NCI-H748 (cell line): Measurements from ENCODE around the gene STXBP5.
A peak's percentile ranks its signal among the peaks of the same experiment; 100 is the strongest.
"Not testable (repeated sequence)": the region's sequence is repeated elsewhere in the genome, so short reads cannot be mapped to it uniquely, and the experiment has no call there.

Experiments used
- DNase-seq: peaks from one replicate; lab custom pipeline; 2025; ENCODE audit not compliant: unreplicated experiment; lab: John Stamatoyannopoulos, UW

STXBP5 gene

DNA sequence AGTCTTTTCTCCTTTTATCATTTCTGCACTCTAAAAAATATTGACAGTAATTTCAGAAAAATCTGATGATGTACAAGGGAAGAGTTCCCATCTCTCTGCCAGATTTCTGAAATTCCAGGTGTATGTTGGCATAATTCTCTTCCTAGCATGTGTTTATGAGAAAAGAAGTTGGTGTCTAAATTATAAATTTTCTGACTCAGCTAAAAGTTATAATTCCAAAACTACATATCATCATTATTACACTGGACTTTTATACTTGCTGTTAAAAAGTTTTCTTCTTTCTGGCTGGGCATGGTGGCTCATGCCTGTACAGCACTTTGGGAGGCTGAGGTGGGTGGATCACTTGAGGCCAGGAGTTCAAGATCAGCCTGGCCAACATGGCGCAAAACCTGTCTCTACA, 168.6 kb downstream of the STXBP5 start:
- no peak for DNase-seq

DNA sequence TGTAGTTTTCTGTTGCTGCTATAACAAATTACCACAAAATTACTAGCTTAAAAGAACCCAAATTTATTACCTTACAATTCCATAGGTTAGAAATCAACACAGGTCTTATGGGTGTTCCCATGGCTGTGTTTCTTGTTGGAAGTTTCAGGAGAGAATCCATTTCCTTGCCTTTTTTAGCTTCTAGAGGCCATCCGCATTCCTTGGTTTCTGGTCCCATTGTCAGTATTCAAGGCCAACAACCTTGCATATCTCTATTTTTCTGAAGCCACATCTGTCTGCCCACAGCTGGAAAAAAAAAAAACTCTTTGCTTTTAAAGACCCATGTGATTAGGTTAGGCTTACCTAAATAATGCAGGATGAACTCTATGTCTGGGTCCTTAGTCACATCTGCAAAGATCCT, 174.6 kb downstream of the STXBP5 start:
- no peak for DNase-seq

DNA sequence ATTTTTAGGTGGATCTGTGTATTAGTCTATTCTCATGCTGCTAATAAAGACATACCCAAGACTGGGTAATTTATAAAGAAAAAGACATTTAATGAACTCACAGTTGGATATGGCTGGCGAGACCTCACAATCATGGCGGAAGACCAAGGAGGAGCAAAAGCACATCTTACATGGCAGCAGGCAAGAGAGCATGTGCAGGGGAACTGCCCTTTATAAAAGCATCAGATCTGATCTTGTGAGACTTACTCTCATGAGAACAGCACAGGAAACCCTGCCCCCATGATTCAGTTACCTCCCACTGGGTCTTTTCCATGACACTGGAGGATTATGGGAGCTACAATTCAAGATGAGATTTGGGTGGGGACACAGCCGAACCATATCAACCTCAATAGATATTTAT, 176.6 kb downstream of the STXBP5 start:
- DNase-seq: not testable (repeated sequence)

- no peak for DNase-seq
Measured at GRCh38 chr6:147381712-147382111, 177.5 kb downstream of the STXBP5 start.

DNA sequence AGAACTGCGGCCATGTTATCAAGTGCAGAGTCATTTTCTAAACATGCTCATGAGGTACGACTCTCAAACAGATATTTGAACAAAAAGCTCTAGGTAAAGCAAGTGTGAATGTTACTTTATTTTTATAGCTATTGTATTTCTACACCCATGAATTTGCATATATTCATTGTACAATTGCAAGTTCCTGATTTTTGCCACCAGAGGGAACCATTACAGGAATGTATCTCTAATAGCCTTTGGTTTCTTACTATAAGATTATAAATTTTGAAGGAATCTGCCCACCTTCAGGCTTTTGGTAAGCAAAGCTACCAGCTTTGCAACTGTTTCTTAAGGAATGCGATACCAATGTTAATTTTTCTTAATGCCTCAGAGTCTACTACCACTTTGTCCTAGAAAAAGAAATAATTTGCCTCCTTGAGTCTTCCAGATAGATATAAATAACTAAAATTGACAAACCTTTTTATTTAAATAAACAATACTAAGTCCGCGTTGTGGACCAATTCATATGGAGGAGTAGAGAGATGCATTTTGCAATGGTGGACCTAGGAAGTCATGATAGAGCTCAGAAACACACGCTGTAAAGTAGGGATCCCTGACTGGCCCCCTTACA, 178.8 kb downstream of the STXBP5 start:
- DNase-seq: no peak

DNA sequence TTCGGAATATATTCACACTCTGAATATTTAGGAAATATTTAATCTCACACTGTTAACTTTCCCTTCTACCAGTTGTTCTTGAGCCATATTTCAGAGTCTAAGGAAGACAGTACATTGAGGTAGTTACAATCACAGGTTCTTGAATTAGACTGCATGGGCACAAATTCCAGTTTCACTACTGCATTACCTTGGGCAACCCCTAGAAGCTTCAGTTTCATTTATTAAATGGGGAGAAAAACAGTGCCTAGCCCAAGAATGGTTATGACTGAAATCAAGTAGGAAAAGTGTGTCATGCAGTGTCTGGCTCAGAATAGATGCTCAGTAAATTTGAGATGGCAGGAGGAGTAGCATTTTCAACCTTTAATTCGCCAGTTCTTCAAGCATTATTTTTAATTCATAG, 179.8 kb downstream of the STXBP5 start:
- no peak for DNase-seq

GRCh38 chr6:147384737-147385710, 180.8 kb downstream of the STXBP5 start:
- no peak for DNase-seq

DNA sequence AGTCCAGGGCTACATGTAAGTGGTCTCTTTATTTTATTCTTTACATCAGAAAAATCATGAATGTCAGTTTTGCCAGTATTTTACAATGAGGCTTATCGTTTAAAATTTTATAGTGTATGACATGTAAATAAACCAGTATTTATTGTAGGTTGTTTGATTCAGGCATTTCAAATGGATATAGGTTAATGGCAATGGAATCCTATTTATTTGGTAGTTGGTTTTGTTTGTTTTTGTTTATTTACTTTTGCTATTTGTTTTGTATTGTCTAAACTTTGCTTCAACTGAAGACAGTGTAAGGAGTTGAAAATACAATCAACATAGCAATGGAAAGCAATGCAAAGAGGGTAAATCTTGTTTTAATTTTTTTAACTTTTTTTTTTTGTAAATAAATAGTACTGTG, 185.2 kb downstream of the STXBP5 start:
- no peak for DNase-seq

- peak; percentile 37 for DNase-seq
Measured at GRCh38 chr6:147390909-147391536, 186.8 kb downstream of the STXBP5 start.

GRCh38 chr6:147392917-147393625, 188.9 kb downstream of the STXBP5 start:
- no peak for DNase-seq

GRCh38 chr6:147395158-147395557, 190.9 kb downstream of the STXBP5 start:
- no peak for DNase-seq

GRCh38 chr6:147397306-147397705, 193.1 kb downstream of the STXBP5 start:
- no peak for DNase-seq

DNA sequence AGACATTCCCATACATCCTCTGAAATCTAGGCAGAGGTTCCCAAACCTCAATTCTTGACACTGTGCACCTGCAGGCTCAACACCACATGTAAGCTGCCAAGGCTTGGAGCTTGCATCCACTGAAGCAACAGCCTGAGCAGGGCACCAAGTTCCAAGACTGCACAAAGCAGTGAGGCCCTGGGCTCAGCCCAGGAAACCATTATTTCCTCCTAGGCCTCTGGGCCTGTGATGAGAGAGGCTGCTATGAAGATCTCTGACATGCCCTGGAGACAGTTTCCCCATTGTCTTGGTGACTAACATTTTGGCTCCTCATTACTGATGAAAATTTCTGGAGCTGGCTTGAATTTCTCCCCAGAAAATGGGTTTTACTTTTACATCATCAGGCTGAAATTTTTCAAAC, 196.8 kb downstream of the STXBP5 start:
- no peak for DNase-seq

GRCh38 chr6:147401779-147402178, 197.6 kb downstream of the STXBP5 start:
- DNase-seq: no peak

DNA sequence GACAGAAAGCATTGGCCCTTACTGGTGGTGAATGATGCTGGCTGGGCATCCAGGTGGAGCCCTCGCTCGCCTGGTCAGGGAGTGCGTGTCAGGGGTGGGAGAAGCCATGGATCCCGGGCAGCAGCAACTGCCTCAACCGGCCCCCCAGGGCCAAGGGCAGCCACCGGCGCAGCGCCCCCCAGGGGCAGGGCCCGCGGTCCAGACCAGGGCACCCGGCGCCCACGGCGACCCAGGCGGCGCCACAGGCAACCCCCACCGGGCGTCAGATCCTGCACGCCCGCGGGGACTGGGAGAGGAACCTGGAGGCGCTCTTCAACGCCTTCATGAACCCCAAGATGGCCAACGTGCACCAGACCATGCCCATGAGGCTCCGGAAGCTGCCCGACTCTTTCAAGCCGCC, 202.6 kb downstream of the STXBP5 start:
- no peak for DNase-seq

- no peak for DNase-seq
Measured at GRCh38 chr6:147407571-147407970, 203.4 kb downstream of the STXBP5 start.

DNA sequence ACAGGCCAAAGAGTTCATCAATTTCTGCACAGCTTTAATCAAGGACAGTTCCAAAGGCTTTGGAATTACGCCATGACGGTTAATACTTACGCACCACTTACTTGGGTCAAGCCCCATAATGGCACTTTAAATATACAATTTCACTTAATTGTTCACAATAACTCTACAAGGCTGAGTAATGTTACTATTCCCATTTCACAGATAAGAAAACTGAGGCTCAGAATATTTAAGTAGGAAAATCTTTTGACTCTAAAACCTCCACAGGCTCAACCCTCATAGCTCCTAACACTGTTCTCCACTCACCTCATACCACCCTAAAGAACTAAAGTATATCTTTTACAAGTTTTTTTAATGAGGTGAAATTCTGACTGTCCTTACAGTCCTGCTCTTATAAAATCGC, 212.4 kb downstream of the STXBP5 start:
- DNase-seq: no peak

- no peak for DNase-seq
Measured at GRCh38 chr6:147417954-147418353, 213.7 kb downstream of the STXBP5 start.

DNA sequence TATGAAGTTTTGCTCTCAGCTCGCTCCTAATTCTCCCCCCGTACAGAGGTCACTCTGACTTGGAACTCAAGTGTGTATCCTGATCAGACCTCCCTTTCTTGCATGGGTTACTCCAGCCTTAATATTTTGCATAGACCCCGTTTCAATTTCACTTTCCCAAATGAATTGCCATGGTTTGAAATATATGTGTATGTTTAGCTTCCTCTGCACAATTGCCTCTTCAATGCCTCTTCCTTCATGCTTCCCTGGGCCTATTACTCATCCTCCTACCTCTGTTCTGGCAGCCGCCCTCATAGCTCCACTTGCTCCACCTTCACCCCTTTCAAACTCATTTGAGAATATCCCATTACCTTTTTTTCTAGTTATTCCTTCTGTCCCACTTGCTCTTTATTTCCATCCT, 214.3 kb downstream of the STXBP5 start:
- no peak for DNase-seq

GRCh38 chr6:147421903-147422302, 217.7 kb downstream of the STXBP5 start:
- DNase-seq: no peak

GRCh38 chr6:147423111-147423510, 218.9 kb downstream of the STXBP5 start:
- DNase-seq: no peak
